Measurements from ENCODE around the gene IGSF3. TPM values are rescaled to one million over a fixed set of nuclear protein-coding genes. Genes with fewer than 3 reads are reported as not detected.

Gene IGSF3
- total and polyA plus RNA-seq, 10 of the 15 experiments (the other 5 are each of a cell fraction or from before 2014, with no cell fraction given) = 1.4 to 18.0 (median 9.6) TPM

- H3K9ac ChIP-seq (ENCODE audit: control insufficient read depth, insufficient read depth, low read length) = no peak overlapping the region
- intact Hi-C loops (cut with micrococcal nuclease; ENCODE audit: unreplicated experiment) = no loop called here
Observed at GRCh38 chr1:116679828-116680628, 12.5 kb upstream of the IGSF3 start.

More at GRCh38 chr1:116679828-116680628, 12.5 kb upstream of the IGSF3 start:
- H4K20me1 ChIP-seq (ENCODE audit: control insufficient read depth, insufficient read depth) = no peaks in the 10 kb centered on the region
- no peak overlapping the region for H3K4me3 ChIP-seq
- no peak for DNase-seq (ENCODE audit: low read depth, low spot score)
- H3K27me3 ChIP-seq (replicated peaks in 1 of 2; ENCODE audit: control insufficient read depth in 2 of 2, insufficient read depth in 2 of 2, low read length in 1 of 2) = no peaks in the 10 kb centered on the region
- H3K36me3 ChIP-seq (ENCODE audit: control insufficient read depth in 2 of 2, insufficient read depth in 2 of 2, low read length in 1 of 2) = no peaks in the 10 kb centered on the region
- no peaks in the 10 kb centered on the region; the same call in 2 of the 3 replicates for H3K9me3 ChIP-seq (replicated peaks; ENCODE audit: control insufficient read depth, insufficient read depth, low read length)
- ChIA-PET CTCF (interaction anchor here (0.7 to 3.7 kb wide), 8 partner anchors 8 to 376 kb away, joined by 3 to 13 read pairs (median 3); no protein-coding TSS in a partner anchor), POLR2A (interaction anchor here (1.0 kb wide), 1 partner anchor 380 kb away, joined by 3 read pairs; the partner anchor contains the start of gene TTF2), SMC1A (ENCODE audit: uncharacterized antibody, unreplicated experiment) (interaction anchor here (0.8 to 1.7 kb wide), 4 partner anchors 14 to 45 kb away, joined by 3 to 9 read pairs (median 3); no protein-coding TSS in a partner anchor), RAD21 (ENCODE audit: unreplicated experiment) (no interaction called here)
- no TSS peak for BruUV-seq (replicated peaks)
- H3K79me2 ChIP-seq (ENCODE audit: control insufficient read depth, insufficient read depth, low read length) = no peaks in the 10 kb centered on the region
- no peak overlapping the region for H3K4me2 ChIP-seq (ENCODE audit: control insufficient read depth, insufficient read depth)
- 53% methylated on average over 4 of the region's 4 CpGs for WGBS (ENCODE audit: insufficient coverage, insufficient replicate concordance, low lambda C conversion rate, missing lambda C conversion rate)
- no peak for TF ChIP-seq SP1 (IDR thresholded peaks at IDR 0.05; ENCODE audit: low read depth, low read length)
- TF ChIP-seq ETV6 (conservative IDR thresholded peaks at IDR 0.05 in 1 of 2, IDR thresholded peaks at IDR 0.05 in 1 of 2; ENCODE audit: borderline replicate concordance in 1 of 2, low read depth in 1 of 2) = no peak
- no peak for TF ChIP-seq ASH2L (IDR thresholded peaks at IDR 0.05; ENCODE audit: borderline replicate concordance, low read depth)
- no peak for TF ChIP-seq MTA3 (IDR thresholded peaks at IDR 0.05; ENCODE audit: borderline replicate concordance, low read length)
- TF ChIP-seq ATF2 (IDR thresholded peaks at IDR 0.05; ENCODE audit: low read length) = no peak
- TF ChIP-seq RAD51 (IDR thresholded peaks at IDR 0.05) = no peak
- no peak for TF ChIP-seq BRCA1 (IDR thresholded peaks at IDR 0.05; ENCODE audit: low read depth, low read length)
- no peak for TF ChIP-seq RCOR1 (conservative IDR thresholded peaks at IDR 0.05; ENCODE audit: low read depth, low read length)
- TF ChIP-seq STAT3 (IDR thresholded peaks at IDR 0.05; ENCODE audit: low read depth, low read length) = no peak
- no peak for TF ChIP-seq ZSCAN29 (IDR thresholded peaks at IDR 0.05)
- no peak for TF ChIP-seq SREBF1 (IDR thresholded peaks at IDR 0.05; ENCODE audit: low read length)
- no peak overlapping the region for H3K27ac ChIP-seq (ENCODE audit: control insufficient read depth, insufficient read depth)
- in situ Hi-C loops (cut with MboI) = no loop called here
- no peaks in the 10 kb centered on the region for H3K4me1 ChIP-seq (ENCODE audit: control insufficient read depth, insufficient read depth, low read length)
- H2AFZ ChIP-seq (ENCODE audit: control insufficient read depth, low read depth, low read length) = no peak overlapping the region
- no peak for FAIRE-seq
- no peak for ATAC-seq
